ENCODE measurements around the gene HOXC4.

- peak in 1 of 3 donors; percentile 9 for TF ChIP-seq CTCF (IDR thresholded peaks at IDR 0.05)
- peak; percentile 8 for TF ChIP-seq POLR2A (IDR thresholded peaks at IDR 0.05)
- TF ChIP-seq POLR2AphosphoS5 (IDR thresholded peaks at IDR 0.05), result peak; percentile 51 to 84 (median 78)
These were observed 35.7 kb upstream of the HOXC4 start for GRCh38 chr12:54017878-54018467.
